OCI-M2 (cell line): ENCODE measurements around the gene HDAC9.

Experiments
- DNase-seq: peaks from one replicate; lab custom pipeline; 2025; ENCODE audit not compliant: unreplicated experiment; lab: John Stamatoyannopoulos, UW

The HDAC9 gene

GRCh38 chr7:18521945-18522566, 26.5 kb downstream of the HDAC9 start:
- DNase-seq, result no peak

- no peak for DNase-seq
Observed at GRCh38 chr7:18524248-18524647, 28.7 kb downstream of the HDAC9 start.

GRCh38 chr7:18526368-18526878, 30.9 kb downstream of the HDAC9 start:
- DNase-seq, result no peak

- no peak for DNase-seq
Observed at GRCh38 chr7:18529239-18529638, 33.7 kb downstream of the HDAC9 start.

- no peak for DNase-seq
Observed at GRCh38 chr7:18530224-18531179, 35.0 kb downstream of the HDAC9 start.

GRCh38 chr7:18531539-18531938, 36.0 kb downstream of the HDAC9 start:
- DNase-seq, result no peak

- DNase-seq, result no peak
Observed at GRCh38 chr7:18532813-18533212, 37.3 kb downstream of the HDAC9 start.

- DNase-seq, result no peak
Observed at GRCh38 chr7:18534481-18534880, 38.9 kb downstream of the HDAC9 start.

- no peak for DNase-seq
Observed at GRCh38 chr7:18535810-18536415, 40.4 kb downstream of the HDAC9 start.

GRCh38 chr7:18536486-18536885, 40.9 kb downstream of the HDAC9 start:
- no peak for DNase-seq

GRCh38 chr7:18538554-18539250, 43.2 kb downstream of the HDAC9 start:
- no peak for DNase-seq

- DNase-seq, result no peak
Observed at GRCh38 chr7:18540396-18540795, 44.8 kb downstream of the HDAC9 start.

GRCh38 chr7:18541181-18541870, 45.8 kb downstream of the HDAC9 start:
- no peak for DNase-seq

- DNase-seq, result no peak
Observed at GRCh38 chr7:18541871-18542212, 46.3 kb downstream of the HDAC9 start.

- no peak for DNase-seq
Observed at GRCh38 chr7:18546576-18546975, 51.0 kb downstream of the HDAC9 start.

GRCh38 chr7:18547509-18548187, 52.1 kb downstream of the HDAC9 start:
- DNase-seq, result no peak

- DNase-seq, result no peak
Observed at GRCh38 chr7:18548534-18548933, 53.0 kb downstream of the HDAC9 start.

- no peak for DNase-seq
Observed at GRCh38 chr7:18550574-18550973, 55.0 kb downstream of the HDAC9 start.

GRCh38 chr7:18552316-18552916, 56.9 kb downstream of the HDAC9 start:
- DNase-seq, result no peak
